ENCODE measurements around the gene VPS37B. TPM values are rescaled to one million over a fixed set of nuclear protein-coding genes. Genes with fewer than 3 reads are reported as not detected.

The VPS37B gene
- total and polyA plus RNA-seq, 12 donors: 16.4 to 33.2 (median 19.8) TPM

GRCh38 chr12:122820138-122820537 lies 75.8 kb downstream of the VPS37B start:
- Histone ChIP-seq H3K27ac (no peak overlapping the region), H3K27me3 (no peaks in the 10 kb centered on the region), H3K4me3 (no peak overlapping the region), H3K9me3 (no peaks in the 10 kb centered on the region), H3K36me3 (no peaks in the 10 kb centered on the region), H3K4me1 (no peaks in the 10 kb centered on the region)
- ATAC-seq: no peak
- 84% methylated on average over 8 of the region's 8 CpGs for WGBS, 2 donors
- TF ChIP-seq CTCF (IDR thresholded peaks at IDR 0.05): no peak
- intact Hi-C loops (cut with DNase I): no loop called here
- DNase-seq: no peak

- Histone ChIP-seq H3K4me1 (no peaks in the 10 kb centered on the region), H3K27ac (no peak overlapping the region), H3K36me3 (no peaks in the 10 kb centered on the region), H3K27me3 (no peaks in the 10 kb centered on the region), H3K4me3 (no peak overlapping the region), H3K9me3 (no peaks in the 10 kb centered on the region)
- ATAC-seq (no peak), DNase-seq (no peak)
- WGBS, 2 donors: 65 to 67% methylated on average over 10 of the region's 10 CpGs
- intact Hi-C loops (cut with DNase I): no loop called here
- no peak for TF ChIP-seq CTCF (IDR thresholded peaks at IDR 0.05)
These were observed 76.6 kb downstream of the VPS37B start for GRCh38 chr12:122819209-122819785.

Other genes starting within 250 kb of the VPS37B start
- gene HCAR2, start 192.8 kb downstream of the VPS37B start, total RNA-seq: 1 to 10 TPM in 1 of 10 donors, under 1 TPM in 5, not detected in 4; 0.13 to 1.5 (median 0.61) TPM
- under 1 TPM; 0.22 to 0.45 TPM for gene HCAR2, start 192.8 kb downstream of the VPS37B start, polyA plus RNA-seq
- gene HCAR3, start 179.3 kb downstream of the VPS37B start, total RNA-seq: 1 to 10 TPM in 1 of 10 donors, under 1 TPM in 3, not detected in 6; 0.17 to 1.3 (median 0.53) TPM
- gene HCAR3, start 179.3 kb downstream of the VPS37B start, polyA plus RNA-seq: under 1 TPM in 1 of 2 donors, not detected in 1; 0.19 TPM
- under 1 TPM in 7 of 10 donors, not detected in 3; 0.05 to 0.28 (median 0.09) TPM for gene HCAR1, start 165.3 kb downstream of the VPS37B start, total RNA-seq
- gene HCAR1, start 165.3 kb downstream of the VPS37B start, polyA plus RNA-seq: under 1 TPM; 0.04 to 0.07 TPM
- 10 to 100 TPM; 23.1 to 31.0 (median 25.9) TPM for gene DENR, start 143.3 kb downstream of the VPS37B start, total RNA-seq
- 10 to 100 TPM; 16.5 to 19.2 TPM for gene DENR, start 143.3 kb downstream of the VPS37B start, polyA plus RNA-seq
- 1 to 10 TPM in 5 of 10 donors, under 1 TPM in 5; 0.47 to 2.2 (median 0.90) TPM for gene CCDC62, start 121.6 kb downstream of the VPS37B start, total RNA-seq
- under 1 TPM; 0.12 to 0.37 TPM for gene CCDC62, start 121.6 kb downstream of the VPS37B start, polyA plus RNA-seq
- 10 to 100 TPM; 13.7 to 26.4 (median 17.5) TPM for gene HIP1R, start 60.7 kb downstream of the VPS37B start, total RNA-seq
- 10 to 100 TPM; 25.9 to 37.7 TPM for gene HIP1R, start 60.7 kb downstream of the VPS37B start, polyA plus RNA-seq
- gene ABCB9, start 70.3 kb upstream of the VPS37B start, total RNA-seq: 1 to 10 TPM; 2.7 to 5.8 (median 4.5) TPM
- gene ABCB9, start 70.3 kb upstream of the VPS37B start, polyA plus RNA-seq: 1 to 10 TPM; 1.9 to 6.0 TPM
- 10 to 100 TPM; 10.6 to 17.1 (median 12.0) TPM for gene OGFOD2, start 79.1 kb upstream of the VPS37B start, total RNA-seq
- gene OGFOD2, start 79.1 kb upstream of the VPS37B start, polyA plus RNA-seq: 10 to 100 TPM; 12.0 to 15.9 TPM
- 100 to 1,000 TPM; 125 to 161 (median 137) TPM for gene ARL6IP4, start 84.6 kb upstream of the VPS37B start, total RNA-seq
- 100 to 1,000 TPM; 226 to 319 TPM for gene ARL6IP4, start 84.6 kb upstream of the VPS37B start, polyA plus RNA-seq

Measured in heart right ventricle (tissue), 16 donors.